ENCODE results near the gene TRIM44. TPM values are rescaled to one million over a fixed set of nuclear protein-coding genes. Genes with fewer than 3 reads are reported as not detected.

Gene TRIM44
- total RNA-seq, 2 experiments from 2014 or later: 11.3 to 19.9 TPM

- Histone ChIP-seq H3K9me2 (ENCODE audit: insufficient read depth, low read length) (no peaks in the 10 kb centered on the region), H3K36me3 (ENCODE audit: insufficient read depth, low read length) (no peaks in the 10 kb centered on the region), H4K20me1 (ENCODE audit: insufficient read depth, low read length) (no peaks in the 10 kb centered on the region), H3K27ac (ENCODE audit: low read depth, low read length, poor library complexity, severe bottlenecking) (no peak overlapping the region), H3K4me1 (ENCODE audit: insufficient read depth, low read length, poor library complexity, severe bottlenecking) (no peaks in the 10 kb centered on the region), H3K9me3 (ENCODE audit: low read length) (no peaks in the 10 kb centered on the region), H3K4me2 (ENCODE audit: low read length) (no peak overlapping the region), H3K4me3 (ENCODE audit: low read depth, low read length, poor library complexity, severe bottlenecking) (no peak overlapping the region), H3K79me2 (ENCODE audit: insufficient read depth, low read depth, low read length) (no peaks in the 10 kb centered on the region), H2AFZ (ENCODE audit: low read length) (no peak overlapping the region)
- BruUV-seq (replicated peaks): no TSS peak
- intact Hi-C loops (cut with micrococcal nuclease; ENCODE audit: unreplicated experiment): no loop called here
- DNase-seq (ENCODE audit: low spot score): no peak
- ChIA-PET POLR2A (interaction anchor here (0.6 to 1.5 kb wide), 2 partner anchors 12 to 542 kb away, joined by 4 to 8 read pairs; no protein-coding TSS in a partner anchor), CTCF (ENCODE audit: unreplicated experiment) (no interaction called here)
- TF ChIP-seq CTCF (conservative IDR thresholded peaks at IDR 0.05; ENCODE audit: low read length) (no peak), EZH2phosphoT487 (IDR thresholded peaks at IDR 0.05; ENCODE audit: borderline replicate concordance, low read depth, low read length) (no peak)
Observed at GRCh38 chr11:35746356-35747153, 84.0 kb downstream of the TRIM44 start.

GRCh38 chr11:35747668-35748067 lies 85.1 kb downstream of the TRIM44 start:
- H3K9me2 ChIP-seq (ENCODE audit: insufficient read depth, low read length): no peaks in the 10 kb centered on the region
- DNase-seq (ENCODE audit: low spot score): no peak
- no peak overlapping the region for H2AFZ ChIP-seq (ENCODE audit: low read length)
- H3K79me2 ChIP-seq (ENCODE audit: insufficient read depth, low read depth, low read length): no peaks in the 10 kb centered on the region
- TF ChIP-seq CTCF (conservative IDR thresholded peaks at IDR 0.05; ENCODE audit: low read length) (no peak), EZH2phosphoT487 (IDR thresholded peaks at IDR 0.05; ENCODE audit: borderline replicate concordance, low read depth, low read length) (no peak)
- no peaks in the 10 kb centered on the region for H4K20me1 ChIP-seq (ENCODE audit: insufficient read depth, low read length)
- no TSS peak for BruUV-seq (replicated peaks)
- no peaks in the 10 kb centered on the region for H3K9me3 ChIP-seq (ENCODE audit: low read length)
- no peak overlapping the region for H3K27ac ChIP-seq (ENCODE audit: low read depth, low read length, poor library complexity, severe bottlenecking)
- ChIA-PET POLR2A (interaction anchor here (1.0 to 1.5 kb wide), 2 partner anchors 13 to 14 kb away, joined by 4 to 8 read pairs; no protein-coding TSS in a partner anchor), CTCF (ENCODE audit: unreplicated experiment) (no interaction called here)
- intact Hi-C loops (cut with micrococcal nuclease; ENCODE audit: unreplicated experiment): no loop called here
- H3K4me3 ChIP-seq (ENCODE audit: low read depth, low read length, poor library complexity, severe bottlenecking): no peak overlapping the region
- H3K36me3 ChIP-seq (ENCODE audit: insufficient read depth, low read length): no peaks in the 10 kb centered on the region
- no peaks in the 10 kb centered on the region for H3K4me1 ChIP-seq (ENCODE audit: insufficient read depth, low read length, poor library complexity, severe bottlenecking)
- H3K4me2 ChIP-seq (ENCODE audit: low read length): no peak overlapping the region

GRCh38 chr11:35748644-35749043 lies 86.1 kb downstream of the TRIM44 start:
- Histone ChIP-seq H3K4me2 (ENCODE audit: low read length) (no peak overlapping the region), H3K9me3 (ENCODE audit: low read length) (no peaks in the 10 kb centered on the region), H3K36me3 (ENCODE audit: insufficient read depth, low read length) (no peaks in the 10 kb centered on the region), H3K9me2 (ENCODE audit: insufficient read depth, low read length) (no peaks in the 10 kb centered on the region), H3K4me1 (ENCODE audit: insufficient read depth, low read length, poor library complexity, severe bottlenecking) (no peaks in the 10 kb centered on the region), H3K4me3 (ENCODE audit: low read depth, low read length, poor library complexity, severe bottlenecking) (no peak overlapping the region), H3K79me2 (ENCODE audit: insufficient read depth, low read depth, low read length) (no peaks in the 10 kb centered on the region), H4K20me1 (ENCODE audit: insufficient read depth, low read length) (no peaks in the 10 kb centered on the region), H2AFZ (ENCODE audit: low read length) (no peak overlapping the region), H3K27ac (ENCODE audit: low read depth, low read length, poor library complexity, severe bottlenecking) (no peak overlapping the region)
- intact Hi-C loops (cut with micrococcal nuclease; ENCODE audit: unreplicated experiment): no loop called here
- POLR2A ChIA-PET: interaction anchor here (1.0 kb wide), 1 partner anchor 15 kb away, joined by 4 read pairs; no protein-coding TSS in a partner anchor
- TF ChIP-seq CTCF (conservative IDR thresholded peaks at IDR 0.05; ENCODE audit: low read length): no peak
- TF ChIP-seq EZH2phosphoT487 (IDR thresholded peaks at IDR 0.05; ENCODE audit: borderline replicate concordance, low read depth, low read length): no peak
- CTCF ChIA-PET (ENCODE audit: unreplicated experiment): no interaction called here
- no TSS peak for BruUV-seq (replicated peaks)
- DNase-seq (ENCODE audit: low spot score): no peak
